OCI-LY3 (cell line): ENCODE results near the gene FFAR3.

Experiments
- CTCF ChIP-seq: fragments of 200-600, 300-600 bp; sonication (generic); IDR thresholded peaks from 2 replicates; pipeline ENCODE4 v1.5.1; 2014; ENCODE audit warnings: antibody characterized with exemption, low read length, low read depth
- EZH2phosphoT487 ChIP-seq: fragments of 200-600 bp; shearing (Covaris generic); IDR thresholded peaks from 2 replicates; pipeline ENCODE4 v1.6.1; 2018; ENCODE audit warnings: antibody characterized with exemption, mixed run types, low read depth

- TF ChIP-seq CTCF (no peak), EZH2phosphoT487 (no peak)
Observed at GRCh38 chr19:35315883-35316282, 42.4 kb upstream of the FFAR3 start.
